PFSK-1 (cell line): ENCODE data around the gene ZNF341.

ENCODE experiments used
- FOXP2 ChIP-seq: optimal IDR thresholded peaks from 2 replicates; pipeline ENCODE3; 2011; ENCODE audit warnings: borderline replicate concordance, control low read depth, inconsistent platforms; ENCODE audit not compliant: insufficient read depth; ENCODE audit errors: extremely low read length, extremely low read depth
- POLR2AphosphoS5 ChIP-seq: IDR thresholded peaks from 2 replicates; pipeline ENCODE4 v1.6.1; 2012; ENCODE audit warnings: low read depth, mild to moderate bottlenecking, control low read depth, low read length, moderate library complexity
- SIN3A ChIP-seq: IDR thresholded peaks from 2 replicates; pipeline ENCODE4 v1.6.1; 2012; ENCODE audit warnings: mild to moderate bottlenecking, low read length, moderate library complexity, borderline replicate concordance; ENCODE audit not compliant: insufficient read depth
- TAF1 ChIP-seq: IDR thresholded peaks from 2 replicates; pipeline ENCODE4 v1.6.1; 2012; ENCODE audit warnings: low read length, control low read depth, borderline replicate concordance; ENCODE audit not compliant: insufficient read depth
- TF ChIP-seq, protein P1 (sequence below), 2 experiments: IDR thresholded peaks; 2 replicates each; pipeline versions ENCODE4 v1.6.1 to v1.8.0; 2011 to 2012; ENCODE audit warnings: low read depth in 2 of 2, low read length in 2 of 2, control low read depth in 1 of 2, inconsistent platforms in 1 of 2, mild to moderate bottlenecking in 1 of 2, moderate library complexity in 1 of 2; ENCODE audit not compliant: insufficient read depth in 1 of 2

DNA sequence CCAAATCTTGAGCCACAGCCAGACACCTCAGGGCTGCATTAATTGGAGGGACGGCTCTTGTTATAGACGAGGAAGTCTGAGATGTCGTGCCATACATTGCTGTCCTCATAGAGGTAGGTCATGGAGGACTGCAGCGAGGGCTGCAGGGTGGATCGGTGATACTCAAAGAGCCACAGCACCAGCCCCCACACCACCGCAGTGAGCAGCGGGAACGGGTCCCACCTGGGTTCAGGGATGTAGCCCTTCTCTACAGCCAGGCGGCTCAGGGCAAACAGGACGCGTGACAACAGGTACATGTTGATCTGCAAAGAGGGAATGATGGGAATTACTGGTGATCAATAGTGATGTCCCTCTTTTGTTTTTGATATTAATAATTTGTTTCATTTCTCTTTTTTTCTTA, 24.1 kb upstream of the ZNF341 start:
- TF ChIP-seq TAF1 (no peak), POLR2AphosphoS5 (no peak), SIN3A (no peak), FOXP2 (no peak)
- TF ChIP-seq, protein P1, sequence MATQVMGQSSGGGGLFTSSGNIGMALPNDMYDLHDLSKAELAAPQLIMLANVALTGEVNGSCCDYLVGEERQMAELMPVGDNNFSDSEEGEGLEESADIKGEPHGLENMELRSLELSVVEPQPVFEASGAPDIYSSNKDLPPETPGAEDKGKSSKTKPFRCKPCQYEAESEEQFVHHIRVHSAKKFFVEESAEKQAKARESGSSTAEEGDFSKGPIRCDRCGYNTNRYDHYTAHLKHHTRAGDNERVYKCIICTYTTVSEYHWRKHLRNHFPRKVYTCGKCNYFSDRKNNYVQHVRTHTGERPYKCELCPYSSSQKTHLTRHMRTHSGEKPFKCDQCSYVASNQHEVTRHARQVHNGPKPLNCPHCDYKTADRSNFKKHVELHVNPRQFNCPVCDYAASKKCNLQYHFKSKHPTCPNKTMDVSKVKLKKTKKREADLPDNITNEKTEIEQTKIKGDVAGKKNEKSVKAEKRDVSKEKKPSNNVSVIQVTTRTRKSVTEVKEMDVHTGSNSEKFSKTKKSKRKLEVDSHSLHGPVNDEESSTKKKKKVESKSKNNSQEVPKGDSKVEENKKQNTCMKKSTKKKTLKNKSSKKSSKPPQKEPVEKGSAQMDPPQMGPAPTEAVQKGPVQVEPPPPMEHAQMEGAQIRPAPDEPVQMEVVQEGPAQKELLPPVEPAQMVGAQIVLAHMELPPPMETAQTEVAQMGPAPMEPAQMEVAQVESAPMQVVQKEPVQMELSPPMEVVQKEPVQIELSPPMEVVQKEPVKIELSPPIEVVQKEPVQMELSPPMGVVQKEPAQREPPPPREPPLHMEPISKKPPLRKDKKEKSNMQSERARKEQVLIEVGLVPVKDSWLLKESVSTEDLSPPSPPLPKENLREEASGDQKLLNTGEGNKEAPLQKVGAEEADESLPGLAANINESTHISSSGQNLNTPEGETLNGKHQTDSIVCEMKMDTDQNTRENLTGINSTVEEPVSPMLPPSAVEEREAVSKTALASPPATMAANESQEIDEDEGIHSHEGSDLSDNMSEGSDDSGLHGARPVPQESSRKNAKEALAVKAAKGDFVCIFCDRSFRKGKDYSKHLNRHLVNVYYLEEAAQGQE (IDR thresholded peaks at IDR 0.05; ENCODE audit: insufficient read depth in 1 of 2, low read depth in 2 of 2, low read length in 2 of 2) = no peak
